HepG2 (cell line): ENCODE data around the gene CACNA2D3. TPM values are rescaled to one million over a fixed set of nuclear protein-coding genes. Genes with fewer than 3 reads are reported as not detected.

Experiments
- ATAC-seq: fragments of 200-7000 bp; cut with Tn5 transposase; 3 replicates; pipeline ENCODE4 v1.9.1; 2020; ENCODE audit warnings: mild to moderate bottlenecking, moderate library complexity
- BruUV-seq: library from RNA; stranded (reverse); fragments of 400-500 nt; replicated peaks from 2 replicates; lab custom pipeline; 2021; lab: Mats Ljungman, UMichigan
- CTCF ChIA-PET: fragments of 300-600 bp; formaldehyde crosslinking; extraction: SDS; loops from one replicate; lab custom pipeline; 2021; ENCODE audit warnings: low total read pairs, inconsistent platforms, low intra/inter-chr PET ratio; lab: Yijun Ruan, JAX
- POLR2A ChIA-PET: fragments of 350-600 bp; sonication (Branson Sonifier 250); formaldehyde crosslinking; loops from one replicate; lab custom pipeline; 2020; ENCODE audit warnings: antibody characterized with exemption, inconsistent platforms; lab: Yijun Ruan, JAX
- DNase-seq: peaks from one replicate; pipeline ENCODE4 v3.0.0-alpha.2; 2015; ENCODE audit warnings: low spot score
- FAIRE-seq: peaks from 3 replicates; lab custom pipeline; 2011; peaks lifted over from hg19 to GRCh38; lab: Jason Lieb, UNC
- H2AFZ ChIP-seq: one replicate; pipeline ENCODE4 v1.6.1; 2011; ENCODE audit warnings: low read length, inconsistent platforms
- H3K27ac ChIP-seq: fragments of 300-600 bp; 3 replicates; pipeline ENCODE4 v1.8.0; 2011; ENCODE audit warnings: mixed run types, mild to moderate bottlenecking, mixed read lengths, low read length, inconsistent platforms; ENCODE audit not compliant: insufficient read depth; ENCODE audit errors: extremely low read length
- H3K27me3 ChIP-seq, 2 experiments: fragments of 200-600 bp in 1 of 2; 2 replicates in 1 of 2; 3 replicates in 1 of 2; pipeline versions ENCODE4 v1.6.0 to v1.8.0; 2011; ENCODE audit warnings: low read length in 2 of 2, mild to moderate bottlenecking in 2 of 2, moderate library complexity in 2 of 2, inconsistent platforms in 1 of 2; ENCODE audit not compliant: insufficient read depth in 2 of 2, control insufficient read depth in 1 of 2
- H3K36me3 ChIP-seq, 2 experiments: fragments of 200-600 bp in 1 of 2; replicated peaks in 1 of 2; 2 replicates in 1 of 2; 3 replicates in 1 of 2; pipeline versions ENCODE4 v1.5.1 to v1.8.0; 2011; ENCODE audit warnings: low read length in 2 of 2, inconsistent platforms in 1 of 2; ENCODE audit not compliant: insufficient read depth in 2 of 2, control insufficient read depth in 1 of 2
- H3K4me1 ChIP-seq: 2 replicates; pipeline ENCODE4 v1.5.1; 2012; ENCODE audit warnings: low read length, inconsistent platforms; ENCODE audit not compliant: insufficient read depth
- H3K4me2 ChIP-seq: 2 replicates; pipeline ENCODE4 v1.6.0; 2011; ENCODE audit warnings: low read depth, low read length, inconsistent platforms
- H3K4me3 ChIP-seq, 3 experiments: fragments of 200-600 bp in 1 of 3; sonication (generic), shearing (Covaris generic) in 1 of 3; replicated peaks in 1 of 3; 2 replicates each; pipeline ENCODE4 v1.5.1; 2011 to 2016; ENCODE audit warnings: low read length in 3 of 3, inconsistent platforms in 2 of 3, low read depth in 2 of 3, mild to moderate bottlenecking in 2 of 3, control low read depth in 1 of 3, mixed read lengths in 1 of 3; ENCODE audit not compliant: insufficient read depth in 1 of 3
- H3K79me2 ChIP-seq: one replicate; pipeline ENCODE4 v1.6.1; 2011; ENCODE audit warnings: low read length, inconsistent platforms; ENCODE audit not compliant: insufficient read depth
- H3K9ac ChIP-seq: 2 replicates; pipeline ENCODE4 v1.6.0; 2011; ENCODE audit warnings: mild to moderate bottlenecking, low read depth, low read length, inconsistent platforms; ENCODE audit not compliant: insufficient read depth
- H3K9me3 ChIP-seq: 2 replicates; pipeline ENCODE4 v1.5.1; 2012; ENCODE audit warnings: mild to moderate bottlenecking, low read length
- H4K20me1 ChIP-seq: 2 replicates; pipeline ENCODE4 v1.6.0; 2011; ENCODE audit warnings: inconsistent platforms, mild to moderate bottlenecking, low read length, moderate library complexity; ENCODE audit not compliant: insufficient read depth
- GTF2F1 ChIP-seq: fragments of 150-350 bp; IDR thresholded peaks from 2 replicates; pipeline ENCODE4 v1.6.1; 2014; ENCODE audit warnings: low read length
- MAFK ChIP-seq, 2 experiments: IDR thresholded peaks in 1 of 2; conservative IDR thresholded peaks in 1 of 2; 2 replicates each; pipeline ENCODE4 v1.6.1; 2011; ENCODE audit warnings: improper control_type of control experiment in 2 of 2, low read length in 2 of 2
- SALL1 ChIP-seq: sonication (generic); formaldehyde crosslinking; IDR thresholded peaks from 2 replicates; pipeline ENCODE4 v1.8.0; 2022; ENCODE audit warnings: mild to moderate bottlenecking, missing genetic modification reagents
- SYNCRIP ChIP-seq: fragments of 200-400 bp; formaldehyde crosslinking; IDR thresholded peaks from 2 replicates; pipeline ENCODE4 v1.6.1; 2018; ENCODE audit warnings: mild to moderate bottlenecking, low read depth, low read length; ENCODE audit not compliant: insufficient read depth
- TBX2 ChIP-seq: sonication (generic); formaldehyde crosslinking; IDR thresholded peaks from 2 replicates; pipeline ENCODE4 v1.5.0; 2020; ENCODE audit warnings: missing genetic modification reagents, mild to moderate bottlenecking, borderline replicate concordance
- ZFYVE20 ChIP-seq: sonication (generic); formaldehyde crosslinking; IDR thresholded peaks from 2 replicates; pipeline ENCODE4 v1.8.0; 2023; ENCODE audit warnings: low read depth, mild to moderate bottlenecking, moderate library complexity, missing genetic modification reagents, borderline replicate concordance
- ZNF235 ChIP-seq: sonication (generic); formaldehyde crosslinking; IDR thresholded peaks from 2 replicates; pipeline ENCODE4 v1.8.1; 2023; ENCODE audit warnings: mild to moderate bottlenecking, missing genetic modification reagents, borderline replicate concordance
- ZNF543 ChIP-seq: sonication (generic); formaldehyde crosslinking; IDR thresholded peaks from 2 replicates; pipeline ENCODE4 v1.4.0; 2020; ENCODE audit warnings: mild to moderate bottlenecking, missing genetic modification reagents
- ZNF556 ChIP-seq: sonication (generic); formaldehyde crosslinking; IDR thresholded peaks from 2 replicates; pipeline ENCODE4 v1.4.0; 2020; ENCODE audit warnings: mild to moderate bottlenecking, missing genetic modification reagents, borderline replicate concordance
- ZNF615 ChIP-seq: sonication (generic); formaldehyde crosslinking; IDR thresholded peaks from 2 replicates; pipeline ENCODE4 v1.5.0; 2020; ENCODE audit warnings: mild to moderate bottlenecking, missing genetic modification reagents, borderline replicate concordance
- ZNF644 ChIP-seq: IDR thresholded peaks from 2 replicates; pipeline ENCODE4 v1.6.1; 2016; ENCODE audit warnings: low read depth
- WGBS: methylation state at CpG from one replicate; pipeline ENCODE4 v1.1.6; 2017; ENCODE audit warnings: low lambda C conversion rate; 5-methylcytosine and 5-hydroxymethylcytosine counted together
- in situ Hi-C: cut with HindIII; loops from 2 replicates; pipeline ENCODE4 v1.10.0; 2017; ENCODE audit warnings: low pct_unique_long_range_greater_than_20kb; ENCODE audit not compliant: extremely low pct_ligation_motif_present
- intact Hi-C: fragments of 100-400 bp; cut with micrococcal nuclease; formaldehyde crosslinking; loops from one replicate; pipeline ENCODE4 v1.10.0; 2022; ENCODE audit not compliant: unreplicated experiment
- polyA plus RNA-seq, 8 experiments: library from polyadenylated mRNA; depleted of rRNA in 3 of 8; stranded (reverse) in 7 of 8; unstranded in 1 of 8; fragments of >200 nt; fragmentation: Illumina TruSeq in 4 of 8; extraction: Trizol in 4 of 8; gene quantifications; 2 replicates each; pipeline versions ENCODE4 v1.2.1 to v1.2.3, GENCODE V29; 2011 to 2016; ENCODE audit warnings: low read depth in 4 of 8, missing spikeins in 1 of 8, mixed read lengths in 1 of 8; ENCODE audit not compliant: insufficient read depth in 1 of 8
- total RNA-seq, 5 experiments: library from RNA; depleted of rRNA; stranded (reverse); fragments of >200 nt; fragmentation: Illumina TruSeq; extraction: Trizol; gene quantifications; 2 replicates each; pipeline ENCODE4 v1.2.3, GENCODE V29; 2016; ENCODE audit warnings: low read depth in 1 of 5
- TF ChIP-seq, protein P1 (sequence below): sonication (generic); formaldehyde crosslinking; IDR thresholded peaks from 2 replicates; pipeline ENCODE4 v1.4.0; 2020; ENCODE audit warnings: missing genetic modification reagents
- TF ChIP-seq, protein P2 (sequence below): sonication (generic); formaldehyde crosslinking; IDR thresholded peaks from 2 replicates; pipeline ENCODE4 v1.8.0; 2022; ENCODE audit warnings: missing genetic modification reagents, low read depth, mild to moderate bottlenecking, borderline replicate concordance
- TF ChIP-seq, protein P3 (sequence below): sonication (generic); formaldehyde crosslinking; IDR thresholded peaks from 2 replicates; pipeline ENCODE4 v1.4.0; 2020; ENCODE audit warnings: missing genetic modification reagents
- TF ChIP-seq, protein P4 (sequence below): sonication (generic); formaldehyde crosslinking; IDR thresholded peaks from 2 replicates; pipeline ENCODE4 v1.4.0; 2020; ENCODE audit warnings: missing genetic modification reagents

The CACNA2D3 gene
- total and polyA plus RNA-seq, 2 of the 13 experiments (the other 11 are each of a cell fraction or from before 2014, with no cell fraction given) = not detected

DNA sequence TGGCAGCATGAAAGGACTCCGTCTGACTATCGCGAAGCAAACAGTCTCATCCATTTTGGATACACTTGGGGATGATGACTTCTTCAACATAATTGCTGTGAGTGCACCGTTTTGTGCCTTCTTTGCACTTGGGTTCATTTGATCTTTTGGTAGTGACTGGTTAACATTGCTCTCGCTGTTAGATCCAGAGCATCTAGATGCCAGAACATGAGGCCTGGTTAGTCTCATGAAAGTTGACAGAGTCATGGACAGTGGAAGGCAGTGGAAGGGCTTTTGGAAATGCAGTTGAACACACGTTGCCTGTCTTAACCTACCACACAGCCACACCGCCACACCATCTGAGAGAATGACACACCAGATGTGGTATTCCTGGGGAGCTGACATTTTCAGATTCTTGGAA is 447.7 kb downstream of the CACNA2D3 start:
- Histone ChIP-seq H3K4me3 (no peak overlapping the region), H3K9ac (no peak overlapping the region), H3K36me3 (no peaks in the 10 kb centered on the region), H3K4me2 (no peak overlapping the region), H3K79me2 (no peaks in the 10 kb centered on the region), H2AFZ (no peak overlapping the region), H4K20me1 (no peaks in the 10 kb centered on the region), H3K9me3 (no peaks in the 10 kb centered on the region), H3K27ac (no peak overlapping the region), H3K27me3 (no peaks in the 10 kb centered on the region), H3K4me1 (no peaks in the 10 kb centered on the region)
- no peak for ATAC-seq
- intact Hi-C loops (no loop called here), in situ Hi-C loops (no loop called here)
- POLR2A ChIA-PET = no interaction called here
- WGBS = 36% methylated on average over 7 of the region's 7 CpGs
- CTCF ChIA-PET = no interaction called here
- no peak for DNase-seq
- FAIRE-seq = no peak
- no TSS peak for BruUV-seq
- TF ChIP-seq ZNF543 (CRISPR knock-in tag) (no peak), SYNCRIP (no peak), ZNF235 (CRISPR knock-in tag) (no peak), GTF2F1 (no peak), ZNF556 (no peak), ZFYVE20 (no peak), ZNF644 (no peak), MAFK (conservative IDR thresholded peaks at IDR 0.05 in 1 of 2, IDR thresholded peaks at IDR 0.05 in 1 of 2; ENCODE audit: low read length in 2 of 2) (no peak), TBX2 (no peak), ZNF615 (no peak), SALL1 (no peak)
- TF ChIP-seq, protein P1, sequence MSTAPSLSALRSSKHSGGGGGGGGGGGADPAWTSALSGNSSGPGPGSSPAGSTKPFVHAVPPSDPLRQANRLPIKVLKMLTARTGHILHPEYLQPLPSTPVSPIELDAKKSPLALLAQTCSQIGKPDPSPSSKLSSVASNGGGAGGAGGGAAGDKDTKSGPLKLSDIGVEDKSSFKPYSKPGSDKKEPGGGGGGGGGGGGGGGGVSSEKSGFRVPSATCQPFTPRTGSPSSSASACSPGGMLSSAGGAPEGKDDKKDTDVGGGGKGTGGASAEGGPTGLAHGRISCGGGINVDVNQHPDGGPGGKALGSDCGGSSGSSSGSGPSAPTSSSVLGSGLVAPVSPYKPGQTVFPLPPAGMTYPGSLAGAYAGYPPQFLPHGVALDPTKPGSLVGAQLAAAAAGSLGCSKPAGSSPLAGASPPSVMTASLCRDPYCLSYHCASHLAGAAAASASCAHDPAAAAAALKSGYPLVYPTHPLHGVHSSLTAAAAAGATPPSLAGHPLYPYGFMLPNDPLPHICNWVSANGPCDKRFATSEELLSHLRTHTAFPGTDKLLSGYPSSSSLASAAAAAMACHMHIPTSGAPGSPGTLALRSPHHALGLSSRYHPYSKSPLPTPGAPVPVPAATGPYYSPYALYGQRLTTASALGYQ (CRISPR knock-in tag) = no peak
- TF ChIP-seq, protein P2, sequence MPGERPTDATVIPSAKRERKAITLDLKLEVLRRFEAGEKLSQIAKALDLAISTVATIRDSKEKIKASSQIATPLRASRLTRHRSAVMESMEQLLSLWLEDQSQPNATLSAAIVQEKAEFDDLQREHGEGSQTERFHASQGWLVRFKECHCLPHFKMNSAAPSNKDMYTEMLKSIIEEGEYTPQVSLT (CRISPR knock-in tag) = no peak
- TF ChIP-seq, protein P3, sequence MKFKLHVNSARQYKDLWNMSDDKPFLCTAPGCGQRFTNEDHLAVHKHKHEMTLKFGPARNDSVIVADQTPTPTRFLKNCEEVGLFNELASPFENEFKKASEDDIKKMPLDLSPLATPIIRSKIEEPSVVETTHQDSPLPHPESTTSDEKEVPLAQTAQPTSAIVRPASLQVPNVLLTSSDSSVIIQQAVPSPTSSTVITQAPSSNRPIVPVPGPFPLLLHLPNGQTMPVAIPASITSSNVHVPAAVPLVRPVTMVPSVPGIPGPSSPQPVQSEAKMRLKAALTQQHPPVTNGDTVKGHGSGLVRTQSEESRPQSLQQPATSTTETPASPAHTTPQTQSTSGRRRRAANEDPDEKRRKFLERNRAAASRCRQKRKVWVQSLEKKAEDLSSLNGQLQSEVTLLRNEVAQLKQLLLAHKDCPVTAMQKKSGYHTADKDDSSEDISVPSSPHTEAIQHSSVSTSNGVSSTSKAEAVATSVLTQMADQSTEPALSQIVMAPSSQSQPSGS (CRISPR knock-in tag) = no peak
- TF ChIP-seq, protein P4, sequence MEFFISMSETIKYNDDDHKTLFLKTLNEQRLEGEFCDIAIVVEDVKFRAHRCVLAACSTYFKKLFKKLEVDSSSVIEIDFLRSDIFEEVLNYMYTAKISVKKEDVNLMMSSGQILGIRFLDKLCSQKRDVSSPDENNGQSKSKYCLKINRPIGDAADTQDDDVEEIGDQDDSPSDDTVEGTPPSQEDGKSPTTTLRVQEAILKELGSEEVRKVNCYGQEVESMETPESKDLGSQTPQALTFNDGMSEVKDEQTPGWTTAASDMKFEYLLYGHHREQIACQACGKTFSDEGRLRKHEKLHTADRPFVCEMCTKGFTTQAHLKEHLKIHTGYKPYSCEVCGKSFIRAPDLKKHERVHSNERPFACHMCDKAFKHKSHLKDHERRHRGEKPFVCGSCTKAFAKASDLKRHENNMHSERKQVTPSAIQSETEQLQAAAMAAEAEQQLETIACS = no peak
